ENCODE data around the gene HMCN2. TPM values are rescaled to one million over a fixed set of nuclear protein-coding genes. Genes with fewer than 3 reads are reported as not detected.

The HMCN2 gene
- total and polyA plus RNA-seq, 2 donors (not counting 3 experiments of a cell fraction or from before 2014, with no cell fraction given) = 0.04 to 0.24 TPM

GRCh38 chr9:130276121-130276520 lies 10.6 kb downstream of the HMCN2 start:
- no peak overlapping the region for H3K27ac ChIP-seq (ENCODE audit: insufficient read depth, low read depth, low read length)
- FAIRE-seq (no peak), DNase-seq (ENCODE audit: low read depth, low spot score) (no peak)
- TF ChIP-seq POLR2A (IDR thresholded peaks at IDR 0.05; ENCODE audit: low read depth, low read length) (no peak), FOS (IDR thresholded peaks at IDR 0.05; ENCODE audit: borderline replicate concordance, insufficient read depth, low read length) (no peak), GATA2 (IDR thresholded peaks at IDR 0.05; ENCODE audit: insufficient read depth, insufficient read length, low read depth, low read length) (no peak), EZH2 (IDR thresholded peaks at IDR 0.05; ENCODE audit: borderline replicate concordance, low read depth, low read length, severe bottlenecking) (no peak), MYC (IDR thresholded peaks at IDR 0.05; ENCODE audit: low read depth, low read length) (no peak), POLR2AphosphoS5 (IDR thresholded peaks at IDR 0.05; ENCODE audit: insufficient read depth, low read depth, low read length) (no peak), JUN (IDR thresholded peaks at IDR 0.05; ENCODE audit: borderline replicate concordance, insufficient read depth, insufficient read length, low read depth) (no peak)
- TF ChIP-seq, protein P1, sequence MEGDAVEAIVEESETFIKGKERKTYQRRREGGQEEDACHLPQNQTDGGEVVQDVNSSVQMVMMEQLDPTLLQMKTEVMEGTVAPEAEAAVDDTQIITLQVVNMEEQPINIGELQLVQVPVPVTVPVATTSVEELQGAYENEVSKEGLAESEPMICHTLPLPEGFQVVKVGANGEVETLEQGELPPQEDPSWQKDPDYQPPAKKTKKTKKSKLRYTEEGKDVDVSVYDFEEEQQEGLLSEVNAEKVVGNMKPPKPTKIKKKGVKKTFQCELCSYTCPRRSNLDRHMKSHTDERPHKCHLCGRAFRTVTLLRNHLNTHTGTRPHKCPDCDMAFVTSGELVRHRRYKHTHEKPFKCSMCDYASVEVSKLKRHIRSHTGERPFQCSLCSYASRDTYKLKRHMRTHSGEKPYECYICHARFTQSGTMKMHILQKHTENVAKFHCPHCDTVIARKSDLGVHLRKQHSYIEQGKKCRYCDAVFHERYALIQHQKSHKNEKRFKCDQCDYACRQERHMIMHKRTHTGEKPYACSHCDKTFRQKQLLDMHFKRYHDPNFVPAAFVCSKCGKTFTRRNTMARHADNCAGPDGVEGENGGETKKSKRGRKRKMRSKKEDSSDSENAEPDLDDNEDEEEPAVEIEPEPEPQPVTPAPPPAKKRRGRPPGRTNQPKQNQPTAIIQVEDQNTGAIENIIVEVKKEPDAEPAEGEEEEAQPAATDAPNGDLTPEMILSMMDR (IDR thresholded peaks at IDR 0.05; ENCODE audit: extremely low read depth in 1 of 2, insufficient read depth in 1 of 2, low read depth in 1 of 2, low read length in 2 of 2) = no peak
- TF ChIP-seq, protein P2, sequence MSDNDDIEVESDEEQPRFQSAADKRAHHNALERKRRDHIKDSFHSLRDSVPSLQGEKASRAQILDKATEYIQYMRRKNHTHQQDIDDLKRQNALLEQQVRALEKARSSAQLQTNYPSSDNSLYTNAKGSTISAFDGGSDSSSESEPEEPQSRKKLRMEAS (IDR thresholded peaks at IDR 0.05; ENCODE audit: insufficient read depth, insufficient read length) = no peak
- intact Hi-C loops (cut with micrococcal nuclease) = no loop called here
- no peak overlapping the region for H3K4me2 ChIP-seq (ENCODE audit: insufficient read depth, low read length)
- peaks cover 0 to 2% of the 10 kb centered on the region in 2 experiments for H3K27me3 ChIP-seq (ENCODE audit: control insufficient read depth in 2 of 2, insufficient read depth in 2 of 2, low read length in 2 of 2)
- no TSS peak for BruUV-seq (replicated peaks)
- H3K9me3 ChIP-seq (replicated peaks; ENCODE audit: control insufficient read depth, insufficient read depth, low read length) = no peaks in the 10 kb centered on the region
- no peaks in the 10 kb centered on the region for H3K9me1 ChIP-seq (replicated peaks; ENCODE audit: control insufficient read depth, extremely low read depth, insufficient read depth, low read length)
- POLR2A ChIA-PET = no interaction called here
- peaks cover 19% of the 10 kb centered on the region for H3K4me1 ChIP-seq (ENCODE audit: control insufficient read depth, extremely low read depth, insufficient read depth, low read length)
- no peak overlapping the region for H2AFZ ChIP-seq (ENCODE audit: low read depth, low read length)
- no peak overlapping the region for H3K9ac ChIP-seq (replicated peaks; ENCODE audit: extremely low read depth, insufficient read depth, low read length)
- dilution Hi-C loops (cut with MboI; ENCODE audit: extremely low pct_ligation_motif_present, low sequenced_read_pairs) = no loop called here
- no peaks in the 10 kb centered on the region for H3K79me2 ChIP-seq (ENCODE audit: control insufficient read depth, insufficient read depth, low read length)
- no peaks in the 10 kb centered on the region for H3K36me3 ChIP-seq (ENCODE audit: control insufficient read depth in 2 of 2, extremely low read depth in 1 of 2, insufficient read depth in 2 of 2, low read length in 2 of 2)
- CTCF ChIA-PET = no interaction called here
- no peaks in the 10 kb centered on the region for H4K20me1 ChIP-seq (replicated peaks; ENCODE audit: control insufficient read depth, extremely low read depth, insufficient read depth, low read length)
- H3K4me3 ChIP-seq (replicated peaks in 1 of 3; ENCODE audit: insufficient read depth in 1 of 3, low read depth in 1 of 3, low read length in 3 of 3) = no peak overlapping the region
